ENCODE results near the gene MECR.

MECR gene

DNA sequence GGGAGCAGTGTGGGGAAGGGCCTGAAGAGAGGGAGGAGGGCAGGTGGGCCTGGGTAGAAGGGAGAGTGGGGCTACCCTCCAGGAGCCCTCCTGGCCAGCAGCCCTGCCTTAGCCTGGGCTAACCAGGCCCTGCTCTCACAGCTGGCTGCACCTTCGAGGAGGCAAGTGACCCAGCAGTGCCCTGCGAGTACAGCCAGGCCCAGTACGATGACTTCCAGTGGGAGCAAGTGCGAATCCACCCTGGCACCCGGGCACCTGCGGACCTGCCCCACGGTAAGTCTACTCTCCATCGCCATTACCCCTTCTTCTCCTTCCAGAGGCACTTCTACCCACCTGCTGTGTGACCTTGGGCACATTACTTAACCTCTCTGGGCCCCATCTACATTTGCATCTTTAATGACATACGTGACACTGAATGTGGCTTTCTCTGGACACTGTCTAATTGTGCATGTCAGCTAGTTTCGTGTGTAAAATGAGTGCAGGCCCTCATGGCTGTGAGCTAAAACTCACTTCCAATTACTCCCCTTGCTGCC is 24.5 kb upstream of the MECR start:
- DNase-seq = no peak

DNA sequence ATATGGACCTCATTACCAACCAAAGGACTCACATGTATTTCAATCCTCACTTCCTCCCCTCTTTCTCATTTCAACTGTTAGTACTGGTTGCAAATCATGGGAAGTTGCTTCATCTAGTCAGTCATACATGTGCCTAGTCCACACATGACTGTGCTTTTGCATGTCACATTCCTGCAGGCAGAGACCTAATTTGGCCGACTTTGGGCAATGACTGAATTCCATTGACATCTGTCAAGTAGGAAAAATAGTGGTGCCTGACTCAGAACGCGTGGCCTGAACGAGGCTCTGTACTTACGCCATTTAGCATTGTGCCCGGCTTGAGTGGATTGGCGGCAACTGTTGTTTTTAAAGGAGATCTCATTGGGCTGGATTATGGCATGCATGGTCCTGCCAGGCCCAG is 23.6 kb upstream of the MECR start:
- no peak for DNase-seq

DNA sequence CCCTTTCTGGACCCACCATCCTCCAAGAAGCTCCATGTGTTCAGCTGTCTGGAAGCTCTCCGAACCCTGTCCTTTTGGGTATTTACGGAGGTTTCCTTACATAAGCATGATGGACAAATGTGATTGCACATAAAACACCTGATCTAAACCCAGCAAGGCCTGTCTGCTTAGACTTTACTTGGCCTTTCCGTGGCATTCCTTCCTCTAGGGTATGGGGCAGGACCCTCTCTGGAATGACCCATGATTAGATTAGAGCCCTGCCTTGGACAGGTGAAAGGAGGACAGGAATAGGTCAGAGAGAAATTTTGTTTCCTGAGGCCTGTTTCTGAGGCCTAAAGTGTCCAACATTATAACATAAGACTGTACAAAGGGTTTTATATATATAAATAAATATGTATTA is 22.4 kb upstream of the MECR start:
- DNase-seq = no peak

DNA sequence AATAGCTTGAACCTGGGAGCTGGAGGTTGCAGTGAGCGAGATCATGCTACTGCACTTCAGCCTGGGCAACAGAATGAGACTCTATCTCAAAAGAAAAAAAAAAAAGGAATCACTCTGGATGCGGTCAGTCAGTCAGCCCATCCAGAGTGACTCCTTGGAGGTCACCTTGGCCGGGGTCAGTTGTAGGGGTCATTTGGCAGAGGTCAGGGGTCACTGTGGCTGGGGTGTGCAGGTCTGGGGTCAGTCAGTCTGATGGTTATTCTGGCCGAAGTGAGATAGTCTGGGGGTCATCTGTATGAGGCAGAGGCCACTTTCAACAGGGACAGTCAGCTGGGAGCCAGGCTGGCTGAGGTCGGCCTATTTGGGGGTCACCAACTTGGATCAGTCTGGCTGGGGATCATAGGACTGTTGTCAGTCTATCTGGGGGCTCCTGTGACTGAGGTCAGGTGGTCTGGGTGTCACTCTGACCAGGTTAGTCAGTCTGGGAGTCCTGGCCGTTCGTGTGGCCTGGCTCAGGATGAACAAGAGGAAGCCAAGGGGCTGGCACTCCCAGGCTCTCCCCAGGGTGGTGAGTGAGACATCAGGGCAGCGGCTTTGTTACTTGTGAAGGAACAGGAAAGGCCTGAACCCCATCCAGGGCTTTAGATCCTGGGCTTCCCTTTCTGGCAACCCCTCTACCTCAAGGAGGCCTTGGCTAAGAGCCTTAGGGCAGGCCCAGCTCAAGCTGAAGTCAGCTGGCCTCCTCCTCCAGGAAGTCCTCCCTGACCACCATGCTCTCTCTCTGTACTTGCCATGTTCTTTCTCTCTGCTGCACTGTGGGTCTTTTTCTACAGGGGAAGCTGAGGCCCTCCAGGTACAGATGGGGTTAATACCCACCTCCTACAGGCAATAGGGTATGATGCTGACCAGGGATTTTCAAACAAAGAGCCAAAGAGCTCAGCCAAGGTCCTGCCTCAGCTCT is 20.7 kb upstream of the MECR start:
- DNase-seq = no peak

DNA sequence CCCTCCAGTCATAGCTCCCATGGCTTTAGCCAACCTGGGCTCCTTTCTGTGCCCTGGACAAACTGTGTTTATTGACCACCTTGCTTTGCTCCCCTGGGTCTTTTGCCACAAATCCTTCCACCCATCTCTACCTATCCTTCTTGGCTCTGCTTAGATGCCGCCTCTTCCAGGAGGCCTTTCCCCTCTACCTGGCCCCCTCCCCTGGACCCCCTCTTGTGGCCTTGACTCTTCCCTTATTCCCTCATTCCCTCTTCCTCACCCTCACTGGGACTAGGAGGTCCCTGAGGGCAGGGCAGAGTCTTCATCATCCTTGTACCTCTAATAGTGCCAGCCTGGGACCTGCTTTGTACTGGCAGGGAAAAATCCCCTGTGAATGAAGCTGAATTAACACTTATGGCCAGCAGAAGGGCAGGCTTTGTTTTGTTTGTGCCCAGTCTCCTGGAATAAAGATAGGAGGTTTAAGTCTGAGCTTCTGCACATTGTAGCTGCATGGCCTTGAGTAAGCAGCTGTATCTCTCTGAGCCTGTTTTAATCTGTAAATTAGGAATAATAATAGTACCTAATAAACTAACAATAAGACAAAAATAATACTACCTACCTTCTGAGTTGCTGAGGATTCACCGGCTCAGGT is 19.3 kb upstream of the MECR start:
- DNase-seq = no peak

DNA sequence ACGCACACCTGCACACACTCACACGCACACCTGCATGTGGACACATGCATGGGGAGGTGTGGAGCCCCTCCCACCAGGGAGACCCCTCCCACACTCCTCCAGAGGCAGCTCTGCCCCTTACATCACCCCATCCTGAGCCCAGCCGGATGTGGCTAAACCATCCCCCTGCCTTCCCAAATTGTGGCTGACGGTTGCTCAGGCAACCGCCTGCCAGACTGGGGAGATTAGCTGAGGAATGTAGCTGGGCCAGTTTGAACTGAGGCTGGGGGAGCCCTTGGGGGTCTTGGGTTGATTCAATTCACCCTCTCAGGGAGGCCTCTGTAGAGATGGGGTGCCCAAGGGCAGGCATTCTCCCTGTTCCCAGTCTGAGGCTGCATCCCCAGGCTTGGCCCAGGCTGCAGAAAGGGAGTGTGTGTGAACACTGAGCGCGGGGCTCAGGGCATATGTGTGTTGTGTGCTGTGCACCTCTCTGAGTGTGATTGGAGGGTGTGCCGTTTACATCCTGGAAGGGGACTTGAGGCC is 18.5 kb upstream of the MECR start:
- no peak for DNase-seq

DNA sequence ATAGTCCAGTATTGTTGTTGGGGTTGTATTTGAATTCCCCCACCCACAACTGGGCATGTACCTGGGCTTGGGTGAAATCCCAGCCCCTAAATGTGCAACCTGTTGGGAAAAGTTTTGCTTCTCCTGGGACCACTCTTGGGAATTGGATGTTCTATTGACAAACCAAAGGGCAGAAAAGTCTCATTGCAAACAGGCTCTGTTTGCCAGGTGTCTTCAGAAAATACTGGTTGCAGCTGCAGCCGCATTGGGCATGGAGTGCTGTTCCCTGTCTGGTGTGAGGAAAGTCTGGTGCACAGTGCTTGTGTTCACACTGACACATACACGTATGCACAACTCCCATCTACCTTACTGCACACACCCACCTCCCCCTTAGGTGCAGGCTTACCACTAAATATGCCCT is 17.7 kb upstream of the MECR start:
- no peak for DNase-seq

DNA sequence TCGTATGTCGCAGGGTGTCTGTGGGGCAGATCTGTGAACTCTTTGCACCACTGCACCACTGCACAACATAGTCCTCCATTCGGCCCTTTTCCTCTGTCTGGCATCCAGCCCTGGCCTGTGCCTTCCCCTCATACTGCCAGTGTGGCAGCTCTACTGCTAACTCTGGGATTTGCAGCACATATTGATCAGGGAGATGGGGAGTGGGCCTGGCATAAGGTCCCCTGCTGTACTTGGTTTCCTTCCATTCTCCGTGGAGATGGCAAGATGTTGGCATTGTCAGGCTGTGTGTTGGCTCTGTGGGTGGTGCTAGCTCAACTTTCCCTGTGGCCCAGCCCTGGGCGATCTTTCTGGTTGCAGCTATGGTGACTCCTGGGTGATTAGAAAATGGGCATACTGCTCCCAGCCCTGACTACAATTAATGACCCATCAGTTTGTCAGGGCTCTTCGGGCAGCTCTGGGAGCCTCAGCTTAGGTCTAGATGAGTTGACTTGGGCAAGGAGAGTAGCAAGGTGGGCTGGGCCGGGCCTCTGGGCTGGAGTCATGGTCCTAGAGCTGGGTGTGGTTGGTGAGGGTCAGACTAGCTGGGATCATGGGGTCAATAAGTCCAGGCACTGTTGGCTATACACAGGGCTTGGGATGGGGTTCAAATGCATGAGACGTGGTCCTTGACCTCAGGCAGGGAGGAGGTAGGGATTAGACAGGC is 17.0 kb upstream of the MECR start:
- no peak for DNase-seq

DNA sequence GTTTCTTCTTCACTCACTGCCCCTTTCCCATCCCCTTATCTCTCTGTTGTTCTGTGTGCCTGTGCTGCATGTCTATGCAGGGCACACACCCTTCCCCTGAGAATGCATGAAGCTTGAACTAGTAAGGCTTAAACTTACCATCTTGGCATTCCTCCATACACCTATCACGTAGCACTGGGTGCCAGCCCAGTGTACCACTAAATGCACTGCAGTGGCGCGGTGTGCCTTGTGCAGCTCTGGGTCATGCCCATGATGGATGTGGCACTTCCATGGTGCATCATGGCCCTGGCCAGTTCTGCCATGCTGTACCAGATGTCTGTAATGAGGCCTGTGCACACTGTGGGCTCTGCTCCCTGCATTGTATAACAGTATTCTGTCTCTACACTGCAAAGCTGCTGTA is 16.3 kb upstream of the MECR start:
- DNase-seq = no peak

DNA sequence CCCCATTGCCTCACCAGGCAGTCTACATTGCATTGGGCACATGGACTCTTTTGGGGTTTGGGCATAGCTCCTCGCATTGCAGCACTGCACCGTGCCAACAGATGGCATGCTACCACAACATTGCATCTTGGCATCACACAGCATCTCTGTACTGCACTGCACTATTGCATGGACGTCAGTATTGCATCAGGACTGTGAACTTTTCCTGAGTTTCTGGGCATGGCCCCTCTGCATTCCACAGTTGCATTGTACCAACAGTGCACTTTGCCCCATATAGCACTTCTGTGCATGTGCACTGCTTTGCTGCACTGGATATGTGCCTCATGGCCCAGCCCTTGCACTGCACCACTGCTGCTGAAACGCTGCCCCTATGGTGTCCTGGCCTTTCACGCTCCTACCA is 15.1 kb upstream of the MECR start:
- DNase-seq = no peak

DNA sequence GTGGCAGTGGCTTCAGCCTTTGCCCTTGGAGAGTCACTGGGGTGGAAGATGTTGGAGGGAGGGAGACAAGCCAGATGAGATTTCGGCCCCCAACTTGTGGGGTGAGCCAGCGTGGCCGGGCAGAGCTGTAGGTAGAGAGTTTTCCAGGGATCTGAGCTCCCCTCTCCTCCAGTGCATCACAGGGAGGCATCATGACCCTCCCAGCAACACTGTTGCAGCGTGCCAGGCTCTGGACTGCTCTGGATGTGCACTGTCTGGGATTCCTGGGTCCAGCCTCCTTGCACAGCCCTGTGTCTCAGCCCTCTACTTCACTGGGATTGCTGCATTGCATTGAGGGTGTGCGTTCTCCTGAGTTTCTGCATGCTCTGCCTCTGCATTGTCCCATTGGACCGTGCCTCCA is 14.5 kb upstream of the MECR start:
- no peak for DNase-seq

DNA sequence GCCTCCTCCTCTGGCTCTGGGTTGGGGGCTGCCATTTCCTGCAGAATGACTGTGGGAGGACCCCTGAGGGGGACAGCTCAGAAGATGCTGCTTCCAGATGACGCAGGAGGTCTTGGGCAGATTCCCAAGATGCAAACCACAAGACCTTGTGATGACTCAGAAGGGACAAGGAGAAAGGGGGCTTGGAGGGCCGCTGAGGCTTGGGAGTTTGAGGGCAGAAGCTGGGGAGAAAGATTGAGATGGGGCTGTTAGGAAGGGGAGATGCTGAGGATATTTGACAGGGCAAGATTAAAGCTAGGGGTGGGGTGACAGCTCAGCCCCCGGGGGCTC is 13.1 kb upstream of the MECR start:
- no peak for DNase-seq

DNA sequence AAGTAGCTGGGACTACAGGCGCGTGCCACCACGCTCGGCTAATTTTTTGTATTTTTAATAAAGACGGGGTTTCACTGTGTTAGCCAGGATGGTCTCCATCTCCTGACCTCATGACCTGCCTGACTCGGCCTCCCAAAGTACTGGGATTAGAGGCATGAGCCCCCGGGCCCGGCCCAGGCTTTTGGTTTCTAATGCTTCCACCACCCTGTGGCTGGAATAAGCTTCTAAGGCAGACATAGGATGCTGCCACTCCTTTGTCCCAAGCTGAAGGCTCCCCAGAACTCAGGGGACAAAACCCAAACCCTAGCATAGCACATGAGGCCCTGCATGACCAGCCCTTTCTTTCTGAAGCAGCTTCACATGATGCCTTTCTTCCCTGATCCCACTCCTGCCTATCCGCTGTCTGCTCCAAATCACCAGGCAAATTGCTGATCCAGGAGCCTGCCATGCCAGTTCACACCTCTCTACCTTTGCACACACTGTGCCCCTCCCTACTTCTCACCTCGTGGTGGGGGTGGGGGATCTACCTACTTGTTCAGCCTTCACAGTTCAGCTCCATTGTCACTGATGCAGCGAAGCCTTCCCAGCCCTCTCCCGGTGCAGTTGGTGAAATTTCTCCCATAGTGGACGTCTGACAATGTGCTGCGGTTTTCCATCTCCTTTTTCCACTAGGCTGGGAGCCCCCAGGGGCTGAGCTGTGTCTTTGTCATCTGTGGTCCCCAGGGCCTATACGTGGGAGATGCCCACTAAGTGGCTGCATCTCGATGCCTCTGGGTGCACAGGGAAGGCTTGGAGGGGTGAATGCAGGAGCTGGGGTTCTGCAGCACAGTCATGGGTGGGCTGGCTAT is 12.5 kb upstream of the MECR start:
- DNase-seq = no peak

DNA sequence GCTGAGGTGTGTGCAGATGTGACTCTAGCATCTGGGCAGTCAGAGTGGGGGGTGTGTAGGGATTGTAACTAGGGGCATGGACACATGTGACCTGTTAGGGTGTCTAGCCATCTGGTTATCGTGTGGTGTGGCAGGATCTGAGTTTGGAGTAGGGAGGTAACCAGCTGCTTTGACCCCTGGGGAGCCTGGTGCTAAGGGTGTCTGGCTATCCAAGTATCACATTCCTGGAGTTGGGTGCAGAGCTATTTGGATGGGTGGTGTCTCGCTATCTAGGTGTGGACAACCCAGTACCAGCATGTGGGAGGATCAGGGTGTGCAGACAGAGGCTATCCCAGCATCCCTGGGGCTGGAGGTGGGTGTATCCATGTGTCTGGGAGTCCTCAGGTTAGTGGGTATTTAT is 10.3 kb upstream of the MECR start:
- no peak for DNase-seq

DNA sequence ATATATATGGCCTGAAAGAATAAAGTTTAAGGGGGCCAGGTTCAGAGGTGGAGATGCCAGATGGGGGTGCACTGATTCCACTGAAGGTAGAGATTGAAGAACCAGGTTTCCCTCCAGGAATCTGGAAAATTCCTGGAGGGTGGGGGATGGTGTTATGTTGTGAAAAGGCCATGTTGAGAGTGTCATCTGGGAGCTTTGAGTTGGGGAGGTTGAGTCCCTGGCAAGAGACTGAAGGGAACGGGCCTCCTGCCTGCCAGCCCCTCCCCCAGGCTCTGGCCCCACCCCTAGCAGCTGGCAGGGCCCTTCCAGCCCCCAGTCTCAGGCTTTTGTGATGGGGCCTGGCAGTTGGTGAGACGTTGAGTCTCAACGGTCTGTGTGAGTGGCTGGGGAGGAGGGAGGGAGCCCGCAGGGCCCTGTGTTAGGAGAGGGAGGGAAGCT is 9.7 kb upstream of the MECR start:
- DNase-seq = no peak

DNA sequence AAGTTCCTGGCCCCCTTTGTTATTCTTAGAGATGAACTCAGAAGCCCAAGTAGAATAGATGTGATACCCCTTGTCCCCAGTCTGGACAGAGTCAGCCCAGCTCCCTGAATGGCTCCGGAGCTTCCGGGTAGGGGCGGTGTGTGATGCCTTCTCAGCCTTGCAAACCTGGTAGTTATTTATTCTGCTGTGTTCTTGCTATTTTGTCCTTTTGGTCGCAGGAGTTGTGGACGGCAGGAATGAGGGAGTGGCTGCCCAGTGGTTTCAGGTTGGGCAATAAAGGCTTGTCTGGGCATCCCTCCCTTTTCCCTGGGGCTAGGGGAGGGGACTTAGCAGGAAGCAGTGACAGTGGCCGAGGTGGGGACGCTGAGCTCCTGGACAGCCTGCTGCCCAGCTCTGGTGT is 8.4 kb upstream of the MECR start:
- DNase-seq = no peak

DNA sequence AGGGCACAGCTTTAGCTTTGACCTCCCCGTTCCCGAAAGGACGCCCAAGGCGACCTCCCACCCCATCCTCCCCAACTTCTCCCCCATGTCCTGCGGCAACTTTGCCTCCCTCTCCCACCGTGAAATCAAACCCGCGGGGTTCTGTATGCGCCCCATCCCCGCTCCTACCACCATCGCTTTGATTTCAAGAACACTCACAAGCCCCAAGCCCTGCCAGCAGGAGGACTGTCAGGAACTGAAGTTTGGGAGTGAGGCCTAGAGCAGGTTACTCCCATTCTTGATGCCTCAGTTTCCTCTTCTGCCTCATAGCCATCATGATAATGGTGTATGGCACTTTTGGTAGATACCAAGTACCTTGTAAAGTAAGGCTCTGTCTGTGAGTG is 7.9 kb upstream of the MECR start:
- DNase-seq = no peak

DNA sequence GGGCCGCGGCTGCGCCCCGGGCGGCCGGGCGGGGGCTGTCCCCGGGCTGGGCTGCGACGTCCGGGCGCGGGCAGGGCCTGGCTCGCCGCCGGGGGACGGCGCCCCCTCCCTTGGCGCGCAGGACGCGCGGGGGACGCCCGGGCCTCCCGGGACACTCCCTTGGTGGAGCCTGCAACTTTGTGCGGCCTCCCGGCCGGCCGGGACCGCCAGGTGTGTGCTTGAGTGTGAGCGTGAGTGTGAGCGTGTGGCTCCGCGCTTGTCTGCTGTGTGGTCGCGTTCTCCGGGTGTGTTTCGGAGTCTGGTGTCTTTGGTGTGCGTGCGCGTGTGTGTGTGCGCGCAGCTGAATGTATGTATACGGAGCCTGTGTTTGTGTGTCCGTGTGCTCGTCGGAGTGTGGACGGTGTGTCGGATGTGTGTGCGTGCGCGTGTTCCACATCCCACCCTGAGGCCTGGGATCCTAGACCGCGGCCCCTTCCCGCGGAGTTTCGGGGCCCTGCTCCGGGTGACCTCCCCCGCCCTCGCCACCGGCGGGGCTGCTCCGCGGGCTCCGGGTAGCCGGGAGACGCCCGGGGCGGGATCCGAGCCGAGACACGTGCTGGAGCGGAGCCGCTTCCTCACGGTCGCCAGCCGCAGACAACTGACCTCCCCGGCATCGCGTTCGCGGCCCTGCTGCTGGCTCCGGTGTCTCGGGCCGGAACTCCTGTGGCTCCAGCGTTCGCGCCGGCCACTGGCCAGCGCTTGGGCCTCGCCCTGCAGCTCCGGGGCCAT is 7.3 kb upstream of the MECR start:
- no peak for DNase-seq

DNA sequence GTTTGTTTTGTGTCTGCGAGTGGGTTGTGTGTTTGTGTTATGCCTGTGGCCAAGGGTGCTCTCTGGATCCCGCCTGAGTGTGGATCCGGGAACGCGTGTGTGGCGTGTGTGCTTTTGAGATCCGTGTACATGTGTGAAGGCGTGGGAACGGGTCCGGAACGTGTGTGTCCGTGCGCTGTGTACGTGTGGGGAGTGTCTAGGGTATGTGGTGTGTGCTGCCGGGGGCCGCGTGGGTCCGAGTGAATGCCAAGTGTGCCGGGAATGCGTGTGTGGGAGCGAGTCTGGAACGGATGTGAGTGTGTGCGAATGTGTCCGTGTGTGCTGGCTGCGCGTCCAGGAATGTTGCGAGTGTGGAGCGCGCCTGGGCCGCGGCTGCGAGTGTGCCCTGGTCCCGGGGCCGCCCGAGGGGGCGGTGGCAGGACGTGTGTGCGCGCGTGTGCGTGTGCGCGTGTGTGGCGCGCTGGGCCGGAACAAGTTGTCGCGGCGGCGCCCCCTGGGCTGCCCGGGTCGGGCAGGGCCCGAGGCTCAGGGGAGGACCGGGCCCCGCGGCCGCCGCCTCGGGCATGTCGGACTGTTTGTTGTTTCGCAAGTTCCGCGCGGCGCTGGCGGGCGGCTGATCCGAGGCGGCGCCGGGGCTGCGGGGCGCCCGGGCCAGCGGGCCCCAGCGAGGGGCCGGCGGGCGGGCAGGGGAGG is 6.5 kb upstream of the MECR start:
- DNase-seq = peak in 1 of 2 donors; percentile 10

DNA sequence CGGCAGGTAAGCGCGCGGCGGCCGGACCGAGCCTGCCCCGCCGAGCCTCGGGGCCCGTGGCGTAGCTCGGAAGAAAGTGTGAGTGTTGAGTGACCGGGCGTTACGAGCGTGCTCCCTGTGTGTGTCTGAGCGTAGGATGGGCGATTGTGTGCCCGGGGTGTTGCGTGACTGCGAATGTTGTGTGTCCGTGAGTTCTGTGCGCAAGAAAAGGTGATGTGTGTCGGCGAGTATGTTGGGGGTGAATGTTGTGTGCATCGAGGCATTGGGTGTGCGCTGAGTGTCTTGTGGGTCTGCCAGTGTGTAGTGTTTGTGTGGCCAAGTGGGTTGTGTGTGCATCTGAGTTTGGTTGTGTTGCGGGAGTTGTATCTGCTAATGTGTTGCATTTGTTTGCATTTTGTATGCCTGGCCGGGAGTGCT is 6.0 kb upstream of the MECR start:
- no peak for DNase-seq

All from CD4-positive, alpha-beta T cell treated with Interleukin-4 for 1 hour (primary cell).